HT1080 (cell line): ENCODE measurements around the gene SIGLEC9. TPM values are rescaled to one million over a fixed set of nuclear protein-coding genes. Genes with fewer than 3 reads are reported as not detected.

Source experiments
- DNase-seq: peaks from one replicate; pipeline ENCODE4 v3.0.0-alpha.2; 2015; ENCODE audit warnings: low read depth
- total RNA-seq: library from RNA; depleted of rRNA; stranded (reverse); fragments of >200 nt; shearing (Covaris generic); gene quantifications from 2 replicates; pipeline ENCODE4 v1.2.3, GENCODE V29; 2014; rRNA removed

The SIGLEC9 gene
- total RNA-seq, 1 experiment from 2014 or later, result 1.4 TPM

DNA sequence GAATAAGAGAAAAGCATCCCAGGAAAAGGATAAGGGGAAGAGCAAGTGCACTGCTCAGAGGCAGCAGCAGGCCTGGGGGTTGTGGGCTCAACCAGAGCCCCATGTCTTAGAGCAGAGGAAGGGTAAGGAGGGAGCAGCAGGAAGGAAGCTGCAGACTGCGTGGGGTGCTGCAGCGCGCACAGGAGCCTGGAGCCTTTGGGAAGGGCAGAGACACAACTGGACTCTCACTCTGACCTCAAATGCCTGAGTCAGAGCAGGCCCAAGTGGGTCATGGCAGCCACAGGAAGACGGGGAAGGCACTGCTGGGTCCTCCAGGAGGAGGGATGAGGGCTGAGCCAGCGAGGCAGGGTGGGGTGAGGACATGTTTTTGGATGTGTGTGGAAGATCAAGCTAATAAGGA is 49.0 kb downstream of the SIGLEC9 start:
- no peak for DNase-seq

DNA sequence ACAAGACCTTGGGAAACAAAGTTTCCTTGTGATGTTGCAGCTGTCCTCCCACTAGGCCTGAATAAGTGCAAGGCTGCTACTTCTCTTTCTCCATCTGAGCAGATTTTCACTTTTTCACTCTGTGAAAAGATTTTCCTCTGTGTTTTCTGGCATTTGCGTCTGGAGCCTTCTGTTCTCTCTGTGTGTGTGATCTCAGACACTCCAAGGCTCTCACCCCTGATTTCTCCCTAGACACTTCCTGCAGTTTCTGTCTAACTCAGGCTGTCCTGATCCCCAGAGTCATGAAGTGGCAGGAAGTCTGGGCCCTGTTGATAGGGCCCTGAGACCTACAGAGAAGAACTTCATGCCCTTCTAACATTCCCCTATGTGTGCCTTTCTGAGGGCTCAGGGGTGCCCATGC is 54.5 kb downstream of the SIGLEC9 start:
- DNase-seq, result no peak

Other genes starting within 250 kb of the SIGLEC9 start
- not detected in 2 replicates for gene KLK4, start 213.5 kb upstream of the SIGLEC9 start, total RNA-seq
- gene KLK5, start 171.9 kb upstream of the SIGLEC9 start, total RNA-seq, result not detected in 2 replicates
- 0.20 TPM in 1 of 2 replicates, not detected in the other for gene KLK6, start 155.3 kb upstream of the SIGLEC9 start, total RNA-seq
- not detected in 2 replicates for gene KLK7, start 141.0 kb upstream of the SIGLEC9 start, total RNA-seq
- not detected in 2 replicates for gene KLK8, start 123.3 kb upstream of the SIGLEC9 start, total RNA-seq
- not detected in 2 replicates for gene KLK10, start 105.2 kb upstream of the SIGLEC9 start, total RNA-seq
- not detected in 2 replicates for gene KLK11, start 98.3 kb upstream of the SIGLEC9 start, total RNA-seq
- gene KLK12, start 89.9 kb upstream of the SIGLEC9 start, total RNA-seq, result not detected in 2 replicates
- not detected in 2 replicates for gene KLK13, start 59.8 kb upstream of the SIGLEC9 start, total RNA-seq
- gene KLK14, start 42.0 kb upstream of the SIGLEC9 start, total RNA-seq, result not detected in 2 replicates
- 26.5 and 32.3 TPM in 2 replicates for gene CTU1, start 16.5 kb upstream of the SIGLEC9 start, total RNA-seq
- gene SIGLEC7, start 17.4 kb downstream of the SIGLEC9 start, total RNA-seq, result not detected in 2 replicates
- gene CD33, start 100.2 kb downstream of the SIGLEC9 start, total RNA-seq, result 52.3 and 53.7 TPM in 2 replicates
- gene SIGLECL1, start 126.2 kb downstream of the SIGLEC9 start, total RNA-seq, result not detected in 2 replicates
- gene IGLON5, start 186.7 kb downstream of the SIGLEC9 start, total RNA-seq, result not detected in 2 replicates
- gene VSIG10L, start 217.2 kb downstream of the SIGLEC9 start, total RNA-seq, result 0.37 and 1.3 TPM in 2 replicates
- 68.4 and 92.5 TPM in 2 replicates for gene ETFB, start 241.5 kb downstream of the SIGLEC9 start, total RNA-seq
- not detected in 2 replicates for gene CLDND2, start 244.1 kb downstream of the SIGLEC9 start, total RNA-seq
- gene NKG7, start 247.7 kb downstream of the SIGLEC9 start, total RNA-seq, result not detected in 2 replicates